Small intestine (tissue), 7 donors: ENCODE data around the gene MDN1. TPM values are rescaled to one million over a fixed set of nuclear protein-coding genes. Genes with fewer than 3 reads are reported as not detected.

Experiments
- DNase-seq, 2 donors: peaks; one replicate each; pipeline versions ENCODE4 v3.0.0 to v3.0.0-alpha.2; 2013
- FAIRE-seq: peaks from 2 replicates; lab custom pipeline; 2012; peaks lifted over from hg19 to GRCh38; lab: Jason Lieb, UNC
- H3K27ac ChIP-seq, 3 donors: one replicate each; pipeline ENCODE4 v1.5.1; 2013; ENCODE audit warnings: low read length in 2 of 3, mild to moderate bottlenecking in 2 of 3, control low read depth in 1 of 3, inconsistent platforms in 1 of 3, low read depth in 1 of 3, moderate library complexity in 1 of 3
- H3K27me3 ChIP-seq, 3 donors: one replicate each; pipeline ENCODE4 v1.6.1; 2013; ENCODE audit warnings: low read length in 3 of 3, inconsistent platforms in 1 of 3; ENCODE audit not compliant: control insufficient read depth in 3 of 3, insufficient read depth in 3 of 3
- H3K36me3 ChIP-seq, 3 donors: one replicate each; pipeline ENCODE4 v1.6.1; 2013; ENCODE audit warnings: low read length in 3 of 3, inconsistent platforms in 1 of 3, low read depth in 1 of 3, mild to moderate bottlenecking in 1 of 3, moderate library complexity in 1 of 3; ENCODE audit not compliant: control insufficient read depth in 3 of 3, insufficient read depth in 2 of 3
- H3K4me1 ChIP-seq, 3 donors: one replicate each; pipeline ENCODE4 v1.6.1; 2013; ENCODE audit warnings: low read length in 2 of 3, inconsistent platforms in 1 of 3, low read depth in 1 of 3, mild to moderate bottlenecking in 1 of 3, moderate library complexity in 1 of 3; ENCODE audit not compliant: control insufficient read depth in 3 of 3, insufficient read depth in 2 of 3
- H3K4me3 ChIP-seq, 3 donors: one replicate each; pipeline ENCODE4 v1.5.1; 2013; ENCODE audit warnings: low read length in 3 of 3, control low read depth in 1 of 3, inconsistent platforms in 1 of 3, low read depth in 1 of 3, mild to moderate bottlenecking in 1 of 3, moderate library complexity in 1 of 3
- H3K9me3 ChIP-seq, 2 donors: one replicate each; pipeline ENCODE4 v1.6.1; 2013; ENCODE audit warnings: low read depth in 1 of 2, low read length in 1 of 2; ENCODE audit not compliant: control insufficient read depth in 2 of 2, insufficient read depth in 1 of 2
- WGBS, 3 donors: extraction: QIAGEN DNeasy Blood & Tissue Kit; methylation state at CpG; one replicate each; pipeline ENCODE4 v1.1.7; 2013; 5-methylcytosine and 5-hydroxymethylcytosine counted together
- polyA plus RNA-seq, 4 donors: library from polyadenylated mRNA; stranded (reverse) in 3 of 4; unstranded in 1 of 4; fragments of 200-250 nt in 3 of 4; fragments of 120-200 nt in 1 of 4; gene quantifications; one replicate each; pipeline versions ENCODE4 v1.2.1 to v1.2.3, GENCODE V29; 2013
- donor health status: healthy with polysubstance abuse.
- donor health status: control.
- donor health status: control.
- donor health status: Bipolar disorder and iron deficiency.
- donor health status: healthy.

MDN1 gene
- polyA plus RNA-seq, 4 donors, result 8.6 to 24.0 (median 15.3) TPM

DNA sequence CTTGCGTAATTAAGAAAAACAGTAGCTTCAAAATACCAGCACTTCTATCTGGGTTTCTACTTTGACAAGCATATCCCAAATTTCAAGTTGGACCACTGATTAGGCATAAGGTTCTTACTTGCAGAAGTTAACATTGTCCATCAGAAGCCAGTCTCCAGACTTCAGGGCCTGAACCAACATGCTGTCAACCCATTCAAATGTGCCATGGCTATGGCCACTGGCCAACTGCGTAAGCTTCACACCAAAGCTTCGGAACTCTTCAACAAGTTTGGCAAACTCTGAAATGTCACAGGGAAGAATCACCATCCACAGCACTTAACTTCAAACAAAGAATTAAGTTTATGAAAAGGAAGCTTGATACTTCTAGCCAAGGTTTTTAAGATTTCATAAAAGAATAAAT, 103.1 kb downstream of the MDN1 start:
- no peak overlapping the region for H3K4me3 ChIP-seq
- no peaks in the 10 kb centered on the region for H3K4me1 ChIP-seq
- DNase-seq, result no peak
- H3K9me3 ChIP-seq, result no peaks in the 10 kb centered on the region
- FAIRE-seq, result no peak
- H3K36me3 ChIP-seq, result peaks cover 20 to 32% (median 21%) of the 10 kb centered on the region in 3 donors
- H3K27ac ChIP-seq, result no peak overlapping the region
- 93 to 97% (median 94%) methylated on average over 3 of the region's 3 CpGs for WGBS, 3 donors
- H3K27me3 ChIP-seq, result no peaks in the 10 kb centered on the region

DNA sequence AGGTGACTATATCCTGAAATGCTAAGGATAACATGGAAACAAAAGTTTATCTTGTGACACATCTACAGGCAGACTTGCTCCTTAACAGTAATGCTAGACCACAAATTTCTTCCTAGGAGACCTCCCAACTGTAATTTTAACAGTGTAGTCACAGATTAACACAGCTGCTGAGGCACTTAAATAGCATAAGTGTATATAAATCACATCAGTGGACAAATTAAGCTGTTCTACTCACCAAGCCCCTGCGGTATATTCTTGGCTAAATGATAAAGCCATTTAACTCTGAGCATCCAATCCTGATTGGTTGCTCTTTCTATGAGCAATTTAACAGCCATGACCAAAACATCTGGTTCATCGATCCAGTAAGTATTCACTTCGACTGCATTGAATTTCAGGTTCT, 107.8 kb downstream of the MDN1 start:
- H3K36me3 ChIP-seq, result peaks cover 18 to 31% (median 21%) of the 10 kb centered on the region in 3 donors
- no peak for DNase-seq
- no peaks in the 10 kb centered on the region for H3K9me3 ChIP-seq
- no peak overlapping the region for H3K27ac ChIP-seq
- no peak for FAIRE-seq
- 72 to 96% (median 88%) methylated on average over 3 of the region's 3 CpGs for WGBS, 3 donors
- no peaks in the 10 kb centered on the region for H3K4me1 ChIP-seq
- H3K27me3 ChIP-seq, result no peaks in the 10 kb centered on the region
- no peak overlapping the region for H3K4me3 ChIP-seq

GRCh38 chr6:89708316-89708715, 111.3 kb downstream of the MDN1 start:
- H3K4me1 ChIP-seq, result no peaks in the 10 kb centered on the region
- H3K27ac ChIP-seq, result peak overlapping the region in 2 of 3 donors; percentile 5 to 29
- 41 to 73% (median 42%) methylated on average over 4 of the region's 4 CpGs for WGBS, 3 donors
- H3K9me3 ChIP-seq, result no peaks in the 10 kb centered on the region
- H3K36me3 ChIP-seq, result peaks cover 15 to 19% (median 17%) of the 10 kb centered on the region in 3 donors
- DNase-seq (peak; percentile 37 to 70), FAIRE-seq (no peak)
- H3K4me3 ChIP-seq, result no peak overlapping the region
- no peaks in the 10 kb centered on the region for H3K27me3 ChIP-seq

GRCh38 chr6:89707766-89708165, 111.8 kb downstream of the MDN1 start:
- Histone ChIP-seq H3K4me1 (no peaks in the 10 kb centered on the region), H3K36me3 (peaks cover 14 to 16% (median 15%) of the 10 kb centered on the region in 3 donors), H3K27me3 (no peaks in the 10 kb centered on the region), H3K27ac (peak overlapping the region in 2 of 3 donors; percentile 5 to 29), H3K4me3 (no peak overlapping the region), H3K9me3 (no peaks in the 10 kb centered on the region)
- 93 to 95% (median 94%) methylated on average over 1 of the region's 1 CpG for WGBS, 3 donors
- FAIRE-seq (no peak), DNase-seq (no peak)

DNA sequence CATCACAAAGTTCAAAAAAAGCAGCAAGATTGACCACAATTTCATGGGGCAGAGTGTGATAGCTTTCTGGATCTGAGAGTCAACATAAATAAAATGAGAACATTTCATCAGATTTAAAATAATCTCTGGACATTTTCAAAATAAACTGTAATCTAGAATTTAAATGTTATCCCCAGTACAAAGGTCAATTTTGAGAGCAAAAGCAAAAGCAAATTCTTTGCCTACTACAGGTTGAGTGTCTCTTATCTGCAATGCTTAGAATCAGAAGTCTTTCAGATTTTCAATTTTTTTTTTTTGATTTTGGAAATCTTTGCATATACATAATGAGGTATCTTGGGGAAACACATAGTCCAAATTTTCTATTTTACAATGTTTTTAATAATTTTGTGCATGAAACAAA, 113.5 kb downstream of the MDN1 start:
- no peaks in the 10 kb centered on the region for H3K27me3 ChIP-seq
- H3K4me1 ChIP-seq, result no peaks in the 10 kb centered on the region
- no peak overlapping the region for H3K27ac ChIP-seq
- DNase-seq (no peak), FAIRE-seq (no peak)
- H3K9me3 ChIP-seq, result no peaks in the 10 kb centered on the region
- peaks cover 9 to 14% (median 10%) of the 10 kb centered on the region in 3 donors for H3K36me3 ChIP-seq
- no peak overlapping the region for H3K4me3 ChIP-seq

DNA sequence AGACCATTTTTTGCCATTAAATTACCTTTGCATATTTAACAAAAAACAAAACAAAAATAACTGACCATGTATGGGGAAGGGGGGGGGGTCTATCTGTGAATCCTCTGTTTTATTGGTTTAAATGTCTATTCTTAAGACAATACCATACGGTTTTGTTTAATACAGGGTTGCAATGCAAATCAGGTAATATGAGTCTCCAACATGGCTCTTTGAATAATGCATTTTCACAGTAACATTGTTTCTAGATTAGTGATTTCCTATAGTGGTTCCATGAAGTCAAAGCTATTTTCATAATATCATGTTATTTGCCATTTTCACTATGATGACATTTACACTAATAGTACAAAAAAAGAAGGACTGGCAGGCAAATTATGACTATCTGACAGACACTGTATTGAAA, 116.3 kb downstream of the MDN1 start:
- 93 to 96% (median 94%) methylated on average over 1 of the region's 1 CpG for WGBS, 3 donors
- Histone ChIP-seq H3K36me3 (peaks cover 0 to 15% (median 11%) of the 10 kb centered on the region in 3 donors), H3K27ac (no peak overlapping the region), H3K4me1 (no peaks in the 10 kb centered on the region), H3K9me3 (no peaks in the 10 kb centered on the region), H3K27me3 (no peaks in the 10 kb centered on the region), H3K4me3 (no peak overlapping the region)
- no peak for DNase-seq
- FAIRE-seq, result no peak

- Histone ChIP-seq H3K36me3 (peaks cover 0 to 12% (median 11%) of the 10 kb centered on the region in 3 donors), H3K27me3 (no peaks in the 10 kb centered on the region), H3K9me3 (no peaks in the 10 kb centered on the region), H3K27ac (no peak overlapping the region), H3K4me1 (no peaks in the 10 kb centered on the region), H3K4me3 (no peak overlapping the region)
- DNase-seq (no peak), FAIRE-seq (no peak)
- WGBS, 3 donors, result 94 to 99% (median 97%) methylated on average over 3 of the region's 3 CpGs
Measured at GRCh38 chr6:89702349-89702748, 117.2 kb downstream of the MDN1 start.

DNA sequence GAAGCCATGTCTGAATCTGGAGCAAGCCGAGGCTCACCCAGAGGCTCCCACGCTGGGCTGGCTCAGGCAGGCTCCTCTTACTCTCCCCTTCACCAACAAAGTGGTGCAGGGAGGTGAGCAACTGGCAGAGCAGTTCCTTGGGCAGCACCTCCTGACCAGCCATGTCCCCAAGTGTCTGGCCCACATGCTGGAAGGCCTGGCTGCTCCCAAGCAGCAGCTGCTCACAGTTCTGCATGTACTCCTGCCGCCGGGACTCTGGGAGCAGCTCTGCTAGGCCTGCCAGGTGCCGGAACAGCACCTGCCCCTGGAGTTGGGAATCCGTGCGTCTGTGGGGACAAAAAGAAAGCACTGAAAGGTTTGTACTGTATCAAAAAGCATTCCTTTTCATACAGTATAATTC, 123.9 kb downstream of the MDN1 start:
- Histone ChIP-seq H3K4me1 (no peaks in the 10 kb centered on the region), H3K9me3 (no peaks in the 10 kb centered on the region), H3K27me3 (no peaks in the 10 kb centered on the region), H3K27ac (no peak overlapping the region), H3K4me3 (no peak overlapping the region), H3K36me3 (peaks cover 15 to 40% (median 20%) of the 10 kb centered on the region in 3 donors)
- 96 to 99% (median 97%) methylated on average over 7 of the region's 7 CpGs for WGBS, 3 donors
- FAIRE-seq, result no peak
- DNase-seq, result no peak

- Histone ChIP-seq H3K27ac (no peak overlapping the region), H3K4me3 (no peak overlapping the region), H3K4me1 (no peaks in the 10 kb centered on the region), H3K36me3 (peaks cover 12 to 47% (median 20%) of the 10 kb centered on the region in 3 donors), H3K9me3 (no peaks in the 10 kb centered on the region), H3K27me3 (no peaks in the 10 kb centered on the region)
- FAIRE-seq (no peak), DNase-seq (no peak)
- WGBS, 3 donors, result 94 to 97% (median 95%) methylated on average over 4 of the region's 4 CpGs
Measured at GRCh38 chr6:89694428-89694827, 125.2 kb downstream of the MDN1 start.
